Omental fat pad (tissue), 4 donors: Measurements from ENCODE around the gene VIPR1. TPM values are rescaled to one million over a fixed set of nuclear protein-coding genes. Genes with fewer than 3 reads are reported as not detected.

ENCODE experiments used
- ATAC-seq: fragments of 150-250 bp; one replicate; pipeline ENCODE4 v1.9.1; 2016; ENCODE audit warnings: mild to moderate bottlenecking, moderate library complexity; ENCODE audit not compliant: low FRiP score
- DNase-seq: peaks from one replicate; pipeline ENCODE4 v3.0.0-alpha.2; 2019; ENCODE audit warnings: low spot score
- CTCF ChIP-seq, 3 donors: fragments of 450-650 bp; IDR thresholded peaks; one replicate each; pipeline ENCODE4 v1.5.1; 2016 to 2017; ENCODE audit warnings: antibody characterized with exemption in 3 of 3, mild to moderate bottlenecking in 3 of 3, moderate library complexity in 2 of 3
- total RNA-seq, 4 donors: library from RNA; depleted of rRNA; stranded (reverse); fragments of >200 nt; gene quantifications; one replicate each; pipeline ENCODE4 v1.1.0, GENCODE V29; 2016

Gene VIPR1
- total RNA-seq, 4 donors from 2014 or later = 2.9 to 73.8 (median 6.2) TPM

GRCh38 chr3:42531470-42531869, 29.0 kb downstream of the VIPR1 start:
- TF ChIP-seq CTCF (IDR thresholded peaks at IDR 0.05) = no peak
- ATAC-seq (no peak), DNase-seq (no peak)

- ATAC-seq (no peak), DNase-seq (no peak)
- TF ChIP-seq CTCF (IDR thresholded peaks at IDR 0.05) = no peak
Observed at GRCh38 chr3:42532229-42532628, 29.8 kb downstream of the VIPR1 start.

GRCh38 chr3:42533161-42533897, 30.9 kb downstream of the VIPR1 start:
- TF ChIP-seq CTCF (IDR thresholded peaks at IDR 0.05) = no peak
- DNase-seq (no peak), ATAC-seq (no peak)

- DNase-seq (no peak), ATAC-seq (no peak)
- no peak for TF ChIP-seq CTCF (IDR thresholded peaks at IDR 0.05)
Observed at GRCh38 chr3:42535981-42536784, 33.7 kb downstream of the VIPR1 start.

- DNase-seq = no peak
- ATAC-seq = no peak
Observed at GRCh38 chr3:42537350-42537749, 34.9 kb downstream of the VIPR1 start.

GRCh38 chr3:42539871-42540714, 37.6 kb downstream of the VIPR1 start:
- TF ChIP-seq CTCF (IDR thresholded peaks at IDR 0.05) = peak in 1 of 3 donors; percentile 16
- no peak for ATAC-seq
- DNase-seq = no peak

More at GRCh38 chr3:42537350-42537749, 34.9 kb downstream of the VIPR1 start:
- no peak for TF ChIP-seq CTCF (IDR thresholded peaks at IDR 0.05)
